H1 (cell line): ENCODE measurements around the gene EFHC1. TPM values are rescaled to one million over a fixed set of nuclear protein-coding genes. Genes with fewer than 3 reads are reported as not detected.

ENCODE experiments used
- GABPA ChIP-seq: IDR thresholded peaks from 2 replicates; pipeline ENCODE4 v1.6.1; 2011; ENCODE audit warnings: mild to moderate bottlenecking, low read length, moderate library complexity, borderline replicate concordance; ENCODE audit not compliant: insufficient read depth
- HDAC2 ChIP-seq, 2 experiments: fragments of 300-600 bp in 1 of 2; sonication (generic) in 1 of 2; IDR thresholded peaks; 2 replicates each; pipeline ENCODE4 v1.6.1; 2011 to 2012; ENCODE audit warnings: low read depth in 2 of 2, low read length in 2 of 2, mild to moderate bottlenecking in 2 of 2, moderate library complexity in 2 of 2, borderline replicate concordance in 1 of 2, inconsistent platforms in 1 of 2
- MAFK ChIP-seq: IDR thresholded peaks from 2 replicates; pipeline ENCODE4 v1.6.1; 2012; ENCODE audit warnings: low read depth, mild to moderate bottlenecking, improper control_type of control experiment, low read length
- RFX5 ChIP-seq: IDR thresholded peaks from 2 replicates; pipeline ENCODE4 v1.6.1; 2011; ENCODE audit warnings: low read depth, low read length, improper control_type of control experiment, borderline replicate concordance
- SIN3A ChIP-seq, 2 experiments: IDR thresholded peaks in 1 of 2; conservative IDR thresholded peaks in 1 of 2; 2 replicates each; pipeline ENCODE4 v1.6.1; 2011 to 2012; ENCODE audit warnings: low read length in 2 of 2, improper control_type of control experiment in 1 of 2, low read depth in 1 of 2, mild to moderate bottlenecking in 1 of 2
- TAF7 ChIP-seq: optimal IDR thresholded peaks from 2 replicates; pipeline ENCODE3; 2011; ENCODE audit warnings: low read depth, mild to moderate bottlenecking, inconsistent platforms, low read length, moderate library complexity, borderline replicate concordance
- YY1 ChIP-seq: IDR thresholded peaks from 2 replicates; pipeline ENCODE4 v1.6.1; 2011; ENCODE audit warnings: low read depth, mild to moderate bottlenecking, low read length
- polyA plus RNA-seq, 7 experiments: library from polyadenylated mRNA; depleted of rRNA in 3 of 7; stranded (reverse) in 5 of 7; unstranded in 2 of 7; fragments of >200 nt in 5 of 7; fragments of 200-250 nt in 2 of 7; gene quantifications; 1 replicate in 5 of 7; 2 replicates in 1 of 7; 4 replicates in 1 of 7; pipeline versions ENCODE4 v1.2.1 to v1.2.3, GENCODE V29; 2011 to 2013; ENCODE audit warnings: missing spikeins in 2 of 7, mixed read lengths in 2 of 7
- total RNA-seq: library from RNA; stranded (reverse); fragmentation: NEBNext Ultra II Directional; extraction: Animal tissue kit (Norgen Biotek cat#: 25700); gene quantifications from 2 replicates; pipeline ENCODE4 v1.2.1, GENCODE V29; 2021

EFHC1 gene
- total and polyA plus RNA-seq, 2 of the 8 experiments (the other 6 are each of a cell fraction or from before 2014, with no cell fraction given) = 10.5 to 16.4 TPM

DNA sequence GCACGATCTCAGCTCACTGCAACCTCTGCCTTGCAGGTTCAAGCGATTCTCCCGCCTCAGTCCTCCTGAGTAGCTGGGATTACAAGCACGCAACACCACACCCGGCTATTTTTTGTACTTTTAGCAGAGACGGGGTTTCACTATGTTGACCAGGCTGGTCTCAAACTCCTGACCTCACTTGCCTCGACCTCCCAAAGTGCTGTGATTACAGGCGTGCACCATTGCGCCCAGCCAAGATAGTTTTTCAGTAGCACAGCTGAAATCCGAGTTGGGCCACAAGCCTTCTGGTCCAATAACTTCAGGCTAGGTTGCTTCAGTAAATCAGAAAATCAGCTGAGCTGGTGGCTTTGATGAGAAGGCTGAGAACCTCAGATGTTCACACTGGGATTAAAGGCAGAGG lies 91.0 kb downstream of the EFHC1 start (continued):
- no peak for TF ChIP-seq TAF7
- TF ChIP-seq YY1 = no peak
- no peak for TF ChIP-seq RFX5
- no peak for TF ChIP-seq SIN3A (conservative IDR thresholded peaks at IDR 0.05 in 1 of 2, IDR thresholded peaks at IDR 0.05 in 1 of 2; ENCODE audit: low read depth in 1 of 2, low read length in 2 of 2)
- TF ChIP-seq MAFK = no peak
- TF ChIP-seq GABPA = no peak
- TF ChIP-seq HDAC2 (IDR thresholded peaks at IDR 0.05; ENCODE audit: borderline replicate concordance in 1 of 2, low read depth in 2 of 2, low read length in 2 of 2) = no peak
- TF ChIP-seq, all 59 proteins: peak for 0
